Measurements from ENCODE around the gene IDI1.
A peak's percentile ranks its signal among the peaks of the same experiment; 100 is the strongest.
"Not testable (repeated sequence)": the region's sequence is repeated elsewhere in the genome, so short reads cannot be mapped to it uniquely, and the experiment has no call there.

IDI1 gene

DNA sequence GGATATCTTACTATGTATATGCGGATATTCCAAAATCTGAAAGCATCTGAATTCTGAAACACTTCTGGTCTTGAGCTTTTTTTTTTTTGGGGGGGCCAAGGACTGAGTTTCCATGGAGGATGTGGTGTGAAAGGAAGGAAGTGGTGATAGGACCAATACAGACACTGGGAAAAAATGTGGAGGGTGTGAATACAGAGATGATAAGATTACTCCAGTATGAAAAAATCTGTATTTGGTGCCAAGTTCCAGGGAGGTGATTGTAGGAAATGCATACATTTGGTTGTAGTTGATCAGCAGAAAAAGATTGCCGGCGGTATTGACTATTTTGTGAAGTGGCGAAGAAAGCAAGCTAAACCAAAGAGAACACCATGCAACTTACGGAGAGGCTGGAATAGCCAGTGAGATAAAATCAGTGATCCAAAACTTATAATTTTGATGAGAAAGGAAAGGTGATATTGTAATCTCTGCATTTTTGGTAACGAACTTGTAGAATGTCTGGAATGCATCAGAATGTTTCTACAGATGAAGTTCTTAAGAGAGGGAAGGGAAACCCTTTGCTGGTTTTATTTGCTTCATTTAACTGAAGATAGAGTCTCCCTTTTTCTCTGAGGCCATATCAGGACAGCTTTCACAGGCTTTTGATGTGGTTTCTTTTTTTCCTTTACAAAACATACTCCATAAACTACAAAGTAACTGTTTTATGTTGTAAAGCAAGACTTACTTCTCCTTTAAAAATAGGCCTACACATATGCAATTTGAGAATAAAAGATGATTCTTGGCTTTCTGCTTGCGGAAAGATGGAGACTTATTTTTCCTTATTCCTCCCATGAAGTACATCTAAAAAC lies 13.2 kb upstream of the IDI1 start:
- no peak for DNase-seq

DNA sequence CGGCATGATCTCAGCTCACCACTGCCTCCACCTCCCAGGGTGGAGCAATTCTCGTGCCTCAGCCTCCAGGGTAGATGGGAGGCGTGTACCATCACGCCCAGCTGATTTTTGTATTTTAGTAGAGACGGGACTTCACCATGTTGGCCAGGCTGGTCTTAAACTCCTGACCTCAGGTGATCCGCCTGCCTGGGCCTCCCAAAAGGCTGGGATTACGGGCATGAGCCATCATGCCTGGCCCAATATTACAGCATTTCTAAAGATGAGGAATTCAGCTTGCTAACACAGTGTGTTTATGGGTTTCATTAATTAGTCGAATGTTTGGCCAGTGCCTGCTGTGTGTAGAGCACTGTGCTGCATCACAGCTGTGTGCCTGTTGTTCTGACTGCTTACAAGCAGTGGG lies 11.0 kb upstream of the IDI1 start:
- DNase-seq: no peak

DNA sequence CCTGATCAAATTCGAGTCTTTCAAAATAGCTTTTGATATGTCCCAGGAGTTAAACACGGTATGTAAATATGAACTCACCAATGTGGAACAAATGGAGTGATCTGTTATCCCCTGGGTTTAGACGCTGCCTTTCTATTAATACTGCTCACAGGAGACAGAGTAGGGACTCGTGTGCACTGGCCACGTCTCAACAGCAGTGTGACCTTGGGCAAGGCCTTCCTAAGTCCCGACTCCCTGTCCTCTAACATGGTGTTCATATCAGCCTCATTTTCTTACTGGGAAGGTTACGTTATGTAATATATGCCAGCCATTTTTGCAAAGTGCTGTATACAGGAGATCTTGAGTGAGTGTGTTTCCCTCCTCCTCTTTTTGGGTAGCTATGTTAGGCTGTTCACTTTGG lies 9.1 kb upstream of the IDI1 start:
- no peak for DNase-seq

DNA sequence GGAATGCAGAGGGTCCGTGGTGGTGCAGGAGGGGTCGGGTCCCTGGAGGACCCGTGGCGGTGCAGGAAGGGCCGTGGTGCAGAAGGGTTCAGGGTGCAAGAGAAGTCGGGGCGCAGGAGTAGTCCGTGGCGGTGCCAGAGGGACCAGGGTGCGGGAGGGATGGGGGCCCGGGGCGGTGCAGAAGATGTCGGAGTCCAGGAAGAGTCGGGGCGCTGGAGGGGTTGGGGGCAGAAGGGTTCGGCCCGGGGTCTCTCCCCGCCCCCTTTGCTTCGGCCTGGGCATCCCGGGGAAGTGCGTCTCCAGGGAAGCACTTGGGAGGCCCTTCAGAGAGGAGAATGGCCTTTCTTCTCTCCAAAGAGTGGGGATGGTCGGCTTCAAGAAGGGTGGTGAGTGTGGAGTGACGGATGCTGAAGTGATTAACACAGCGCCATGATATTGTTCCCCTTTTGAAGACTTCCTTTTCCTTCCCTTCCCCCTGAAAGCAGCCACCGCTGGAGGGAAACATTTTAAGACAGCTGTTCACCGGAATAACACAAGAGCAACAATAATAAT lies 8.3 kb upstream of the IDI1 start:
- no peak for DNase-seq

DNA sequence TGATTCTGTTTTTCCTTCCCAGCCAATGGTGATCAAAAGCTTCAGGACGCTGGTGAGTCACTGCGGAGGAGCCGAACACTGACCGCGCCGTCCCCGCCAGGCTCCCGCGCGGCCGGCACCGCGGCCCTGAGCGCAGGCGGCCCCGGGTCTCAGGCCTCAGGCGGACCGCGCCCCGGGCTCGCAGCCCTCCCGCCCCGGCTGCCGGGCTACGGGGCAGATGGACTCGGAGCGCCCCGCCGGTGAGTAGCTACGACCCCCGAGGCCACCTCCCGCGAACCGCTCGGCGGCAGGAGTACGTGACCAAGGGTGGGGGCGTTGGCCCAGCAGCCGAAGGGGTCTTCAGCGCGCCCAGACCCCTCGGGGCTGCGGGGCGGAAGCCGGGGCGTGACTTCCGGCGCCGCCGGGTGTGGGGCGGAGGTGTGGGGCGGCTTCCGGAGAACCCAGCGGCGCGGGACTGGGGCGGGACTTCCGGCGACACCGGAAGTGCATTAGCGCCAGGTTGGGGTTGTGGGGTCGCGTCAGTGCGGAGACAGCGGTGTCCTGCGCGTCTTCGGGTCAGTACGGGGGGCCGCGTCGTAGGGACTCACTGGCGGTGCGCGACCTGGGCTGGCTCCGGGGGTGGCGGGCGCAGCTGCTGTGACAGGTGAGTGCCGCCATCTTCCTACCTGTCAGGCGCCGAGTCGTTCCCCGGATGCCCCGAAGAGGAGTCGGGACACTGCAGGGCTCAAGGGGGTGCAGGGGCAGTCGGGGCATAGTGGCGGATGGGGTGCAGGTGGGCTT lies 7.6 kb upstream of the IDI1 start, which contains the start of gene WDR37:
Gene WDR37 (plus strand): TSS at position 60 of the 780 bp plus-strand sequence. CDS start 15,771 bp downstream, outside the sequence.
- DNase-seq: peak; percentile 29

DNA sequence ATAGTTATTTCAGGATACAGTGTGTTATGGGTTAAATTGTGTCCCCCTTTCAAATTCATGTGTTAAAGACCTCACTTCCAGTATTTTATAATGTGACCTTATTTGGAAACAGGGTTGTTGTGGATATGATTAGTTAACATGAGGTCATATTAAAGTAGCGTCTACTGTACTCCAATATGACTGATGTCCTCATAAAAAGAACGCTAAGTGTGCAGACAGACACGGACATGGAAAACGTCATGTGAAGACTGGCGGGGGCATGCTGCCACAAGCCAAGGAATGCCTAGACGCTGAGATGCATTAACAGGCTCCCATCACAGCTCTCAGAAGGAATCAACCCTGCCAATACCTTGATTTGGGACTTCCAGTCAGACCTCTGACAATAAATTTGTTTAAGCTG lies 5.8 kb upstream of the IDI1 start:
- no peak for DNase-seq

DNA sequence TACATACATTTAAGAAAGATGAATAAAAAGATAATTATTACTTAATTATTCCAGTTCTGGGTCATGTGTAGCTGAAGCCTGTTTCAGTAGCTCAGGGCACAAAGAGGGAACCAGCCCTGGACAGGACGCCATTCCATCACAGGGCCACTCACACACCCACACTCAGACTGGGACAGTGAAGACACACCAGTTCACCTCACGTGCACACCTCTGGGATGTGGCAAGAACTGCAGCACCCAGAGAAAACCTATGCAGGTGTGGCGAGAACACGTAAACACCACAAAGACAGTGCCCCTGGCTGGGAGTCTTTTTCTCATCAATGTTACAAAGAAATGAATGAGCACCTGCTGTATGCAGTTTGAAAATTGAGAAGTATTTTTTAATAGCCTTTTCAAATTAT lies 1.6 kb upstream of the IDI1 start:
- no peak for DNase-seq

DNA sequence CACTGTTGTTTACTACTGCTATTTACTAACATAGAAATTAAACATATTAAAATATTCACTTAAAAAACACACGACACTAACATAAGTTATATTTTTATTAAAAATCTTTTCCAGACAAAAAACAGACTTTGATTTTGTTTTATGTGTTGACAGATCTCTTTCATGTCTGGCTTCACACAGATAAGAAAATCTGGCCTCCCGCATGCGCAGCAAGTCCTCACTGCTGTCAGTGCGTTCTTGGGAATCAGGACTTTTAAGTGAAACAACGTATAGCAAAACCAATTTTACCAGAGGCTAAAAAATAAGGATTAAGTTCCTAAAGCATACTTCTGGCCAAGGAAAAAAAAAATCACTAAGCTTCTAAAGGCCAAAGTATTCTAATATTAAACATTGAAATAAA lies 1.2 kb upstream of the IDI1 start:
- DNase-seq: no peak

DNA sequence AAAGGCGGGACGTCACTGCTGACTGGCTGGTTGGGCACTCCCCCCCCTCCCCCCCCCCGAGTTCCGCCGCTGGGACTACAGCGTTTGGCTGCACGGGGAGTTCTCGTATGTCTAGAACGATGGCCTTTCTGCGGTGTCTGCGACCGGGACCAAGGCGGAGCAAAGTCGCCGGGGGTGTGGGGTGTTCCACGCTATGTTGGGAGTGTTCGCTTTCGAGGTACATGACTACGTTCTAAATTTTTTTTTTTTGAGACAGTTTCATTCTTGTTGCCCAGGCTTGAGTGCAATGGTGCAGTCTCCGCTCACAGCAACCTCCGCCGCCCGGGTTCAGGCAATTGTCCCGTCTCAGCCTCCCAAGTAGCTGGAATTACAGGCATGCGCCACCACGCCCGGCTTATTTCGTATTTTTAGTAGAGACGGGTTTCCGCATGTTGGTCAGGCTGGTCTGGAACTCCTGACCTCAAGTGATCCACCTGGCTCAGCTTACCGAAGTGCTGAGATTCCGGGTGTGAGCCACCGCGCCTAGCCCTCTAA lies 573 bp upstream of the IDI1 start:
- no peak for DNase-seq

DNA sequence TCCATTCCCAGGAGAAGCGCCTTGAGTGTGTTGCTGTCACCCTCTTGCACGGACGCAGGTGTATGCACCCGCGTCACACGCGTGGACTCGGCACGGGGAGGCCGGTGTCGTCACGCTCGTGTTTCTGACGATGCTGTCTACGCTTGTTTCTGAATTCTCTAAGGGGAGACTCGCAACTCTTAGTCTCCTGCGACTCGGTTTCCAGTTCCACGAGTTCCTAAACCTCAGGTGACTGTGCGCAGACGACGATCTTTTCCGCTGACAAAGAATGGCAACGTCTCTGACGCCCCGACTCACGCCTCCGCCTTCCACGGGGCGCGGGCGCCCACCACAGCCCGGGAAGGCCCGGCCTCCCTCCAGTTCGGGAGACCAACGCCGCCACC lies 579 bp downstream of the IDI1 start:
- no peak for DNase-seq

DNA sequence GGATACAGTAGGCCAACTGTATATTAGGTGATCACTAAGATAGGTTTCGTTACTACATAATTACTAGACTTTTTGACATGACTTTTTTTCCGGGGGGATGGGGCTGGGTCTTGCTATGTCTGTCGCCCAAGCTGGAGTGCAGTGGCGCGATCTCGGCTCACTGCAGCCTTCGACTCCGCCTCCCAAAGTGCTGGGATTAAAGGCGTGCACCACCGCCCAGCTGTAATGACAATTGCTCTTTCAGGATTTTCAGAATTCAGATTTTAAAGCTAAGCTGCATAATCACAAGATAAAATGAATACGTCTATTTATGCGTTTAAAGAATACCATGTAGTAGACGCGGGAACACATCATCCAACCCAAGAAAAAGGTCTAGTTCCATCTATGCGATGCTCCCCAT lies 982 bp downstream of the IDI1 start:
- DNase-seq: no peak

DNA sequence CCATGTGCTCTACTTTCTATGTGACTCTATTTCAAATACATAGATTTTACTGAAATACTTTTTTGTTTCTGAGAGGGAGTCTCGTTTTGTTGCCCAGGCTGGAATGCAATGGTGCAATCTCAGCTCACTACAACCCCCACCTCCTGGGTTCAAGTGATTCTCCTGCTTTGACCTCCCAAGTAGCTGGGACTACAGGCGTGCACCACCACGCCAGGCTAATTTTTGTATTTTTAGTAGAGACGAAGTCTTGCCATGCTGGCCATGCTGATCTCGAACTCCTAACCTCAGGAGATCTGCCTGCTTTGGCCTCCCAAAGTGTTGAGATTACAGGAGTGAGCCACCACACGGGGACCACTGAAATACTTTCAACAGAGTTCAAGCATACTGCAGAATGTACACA lies 3.5 kb downstream of the IDI1 start:
- DNase-seq: no peak

DNA sequence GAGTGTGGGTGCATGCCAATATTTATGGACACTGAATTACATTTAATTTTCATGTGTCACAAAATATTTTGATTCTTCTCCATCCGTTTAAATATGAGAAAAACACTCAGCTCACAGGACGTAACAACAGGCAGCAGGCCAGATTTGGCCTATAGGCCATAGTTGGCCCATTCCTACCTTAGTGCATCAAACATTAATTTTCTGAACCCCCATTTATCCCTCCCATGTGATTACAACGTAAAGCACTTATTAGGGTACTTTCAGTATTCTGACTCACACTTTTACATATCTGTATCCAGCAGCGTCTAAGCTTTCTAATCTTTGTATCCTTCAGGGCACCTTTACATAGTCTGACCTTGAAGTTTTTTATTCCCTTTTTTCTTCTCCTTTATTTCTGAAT lies 4.0 kb downstream of the IDI1 start:
- no peak for DNase-seq

DNA sequence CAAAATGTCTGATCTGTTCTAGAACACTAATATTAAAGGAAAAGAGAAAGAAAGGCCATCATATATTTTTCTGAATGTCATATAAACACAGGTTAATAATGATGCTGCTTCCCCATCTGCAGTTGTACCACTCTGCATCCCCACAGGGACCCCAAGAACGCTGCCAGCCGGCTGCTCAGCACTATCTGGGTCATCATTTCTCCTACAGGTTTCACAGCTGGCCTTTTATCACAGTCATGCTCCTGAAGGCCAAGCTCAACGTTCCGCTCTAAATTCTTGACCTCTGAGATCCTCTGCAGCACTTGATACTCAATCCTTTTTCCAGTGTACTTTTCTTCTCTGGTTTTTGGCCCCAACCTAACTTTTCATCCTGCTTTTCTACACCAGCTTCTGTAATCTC lies 4.8 kb downstream of the IDI1 start:
- DNase-seq: no peak

DNA sequence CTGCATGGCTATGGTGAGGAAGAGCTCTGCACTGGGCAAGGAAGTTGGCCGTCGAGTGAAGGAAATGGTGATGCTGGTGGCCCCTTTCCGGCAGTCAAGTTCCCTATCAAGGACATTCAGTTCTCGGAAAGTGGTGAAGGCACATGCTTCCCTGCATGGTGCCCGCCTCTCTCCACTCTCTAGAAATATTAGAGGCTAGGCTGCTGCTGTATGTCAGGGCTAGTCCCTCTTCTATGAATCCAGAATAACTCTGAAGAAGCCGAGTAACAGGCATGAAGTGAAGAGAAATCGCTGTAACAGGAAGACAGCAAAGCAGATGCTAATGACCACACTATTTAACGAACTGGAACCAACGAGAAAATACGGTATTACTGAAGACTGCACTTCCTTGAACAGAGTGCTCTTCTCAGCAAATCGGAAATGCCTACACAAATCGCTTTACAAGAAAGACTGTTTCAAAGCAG lies 5.4 kb downstream of the IDI1 start:
- peak; percentile 18 for DNase-seq

DNA sequence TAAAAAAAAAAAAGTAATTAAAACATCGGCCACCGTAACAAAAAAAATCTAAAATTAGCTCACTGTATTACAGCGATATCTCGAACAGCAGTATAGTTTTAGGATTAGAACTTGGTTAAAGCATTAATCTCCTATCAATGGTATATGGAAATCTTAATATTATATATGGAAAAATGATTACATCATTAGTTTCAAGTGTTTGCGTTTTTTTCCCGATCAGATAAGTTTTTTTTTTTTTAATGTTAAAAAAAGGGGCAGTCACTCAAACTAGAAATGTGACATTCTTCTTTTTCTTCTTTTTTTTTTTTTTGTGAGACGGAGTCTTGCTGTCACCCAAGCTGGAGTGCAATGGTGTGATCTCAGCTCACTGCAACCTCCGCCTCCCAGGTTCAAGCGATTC lies 7.4 kb downstream of the IDI1 start:
- DNase-seq: no peak

DNA sequence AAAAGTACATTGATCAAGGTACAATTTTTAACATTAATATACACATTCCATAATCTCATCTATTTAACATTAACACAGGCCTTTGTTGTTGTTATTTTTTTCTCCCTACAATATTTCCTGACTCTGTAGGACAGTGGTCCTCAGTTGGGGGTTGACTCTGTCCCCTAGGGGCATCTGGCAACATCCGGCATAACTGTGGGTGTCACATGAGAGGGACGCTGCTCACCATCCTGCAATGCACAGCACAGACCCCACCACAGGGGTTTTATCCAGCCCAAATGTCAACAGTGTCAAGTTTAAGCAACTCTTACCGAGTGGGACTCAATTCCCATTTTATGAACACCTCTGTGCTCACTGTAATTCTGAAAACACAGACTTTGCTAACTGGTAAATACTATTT lies 8.8 kb downstream of the IDI1 start:
- no peak for DNase-seq

DNA sequence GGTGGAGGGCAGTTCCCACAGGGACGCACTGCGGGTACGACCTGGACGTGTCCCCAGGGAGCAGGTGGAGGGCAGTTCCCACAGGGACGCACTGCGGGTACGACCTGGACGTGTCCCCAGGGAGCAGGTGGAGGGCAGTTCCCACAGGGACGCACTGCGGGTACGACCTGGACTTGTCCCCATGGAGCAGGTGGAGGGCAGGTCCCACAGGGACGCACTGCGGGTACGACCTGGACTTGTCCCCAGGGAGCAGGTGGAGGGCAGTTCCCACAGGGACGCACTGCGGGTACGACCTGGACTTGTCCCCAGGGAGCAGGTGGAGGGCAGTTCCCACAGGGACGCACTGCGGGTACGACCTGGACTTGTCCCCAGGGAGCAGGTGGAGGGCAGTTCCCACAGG lies 10.2 kb downstream of the IDI1 start:
- DNase-seq: not testable (repeated sequence)

DNA sequence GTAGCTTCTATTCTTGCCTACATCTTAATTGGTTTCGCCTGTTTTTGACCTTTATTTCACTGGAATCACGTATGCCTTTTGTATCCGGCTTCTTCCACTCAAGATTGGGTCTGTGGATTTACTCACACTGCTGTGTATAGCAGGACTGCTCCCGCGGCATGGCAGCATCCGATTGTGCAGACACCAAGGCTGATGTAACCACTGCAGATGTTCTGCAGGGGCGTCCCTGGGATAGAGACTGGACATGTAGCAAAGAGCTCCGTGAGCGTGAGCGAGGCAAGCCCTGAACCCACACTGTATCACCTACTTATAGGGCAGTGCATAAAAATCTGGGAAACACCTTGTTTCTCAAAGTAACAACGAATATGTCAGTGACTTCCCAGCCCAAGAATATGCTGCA lies 11.8 kb downstream of the IDI1 start:
- no peak for DNase-seq

DNA sequence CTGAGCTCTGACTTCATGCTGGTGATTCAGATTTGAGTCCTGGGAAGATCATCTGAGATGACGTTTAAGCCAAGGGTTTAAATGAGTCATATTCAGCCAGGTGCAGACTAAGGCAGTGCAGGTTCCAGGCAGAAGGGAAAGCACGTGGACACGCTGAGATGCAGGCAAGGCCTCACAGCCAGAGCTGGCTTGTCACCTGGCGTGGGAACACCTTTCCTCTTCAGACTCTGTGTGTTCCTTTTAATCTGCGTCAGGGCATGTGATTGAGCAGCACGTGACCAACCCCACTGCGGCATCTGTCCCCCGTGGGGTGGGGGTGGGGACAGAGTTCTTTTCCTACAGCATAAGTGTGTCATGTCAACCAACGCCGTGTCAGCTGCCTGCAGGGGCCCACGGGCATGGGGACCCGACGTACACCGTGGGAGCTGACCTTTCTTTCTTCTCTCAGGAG lies 12.6 kb downstream of the IDI1 start:
- no peak for DNase-seq

DNA sequence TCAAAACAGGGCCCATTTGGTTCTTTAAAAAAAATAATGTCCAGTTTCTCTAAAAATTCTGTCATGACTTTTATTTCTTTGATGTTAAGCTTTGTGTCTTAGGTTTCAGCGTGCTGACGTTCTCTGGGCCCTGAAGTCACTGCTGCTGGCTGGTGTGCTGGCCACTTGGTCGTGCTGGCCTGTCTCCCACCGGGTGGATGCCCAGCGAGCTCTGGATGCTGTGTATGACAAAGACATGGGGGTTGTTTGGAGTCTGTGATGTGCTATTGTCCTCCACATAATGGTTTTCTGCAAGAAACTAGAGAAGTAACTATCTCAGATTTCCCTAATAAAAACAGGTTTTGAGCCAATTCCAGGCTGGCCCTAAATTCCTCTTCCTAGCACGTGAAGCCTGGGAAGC lies 13.7 kb downstream of the IDI1 start:
- DNase-seq: no peak

DNA sequence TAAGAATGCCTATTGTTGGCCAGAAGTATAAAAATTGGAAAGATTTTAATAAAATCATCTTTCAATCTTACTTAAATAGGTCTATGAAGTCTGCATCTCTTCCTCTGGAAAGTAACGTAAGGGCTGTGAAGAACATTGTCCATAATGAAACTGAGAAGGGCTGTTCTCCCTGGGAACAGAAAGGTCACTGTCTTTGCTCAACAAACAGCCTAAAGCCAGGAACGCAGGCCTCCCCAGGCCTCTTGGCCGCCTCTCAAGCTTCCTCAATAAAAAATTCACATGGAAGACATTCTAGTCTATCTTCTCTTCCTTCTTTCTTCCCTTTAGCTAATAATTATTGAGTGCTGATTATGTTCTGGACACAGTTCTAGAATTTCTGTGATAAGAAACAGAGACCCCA lies 14.2 kb downstream of the IDI1 start:
- DNase-seq: no peak

DNA sequence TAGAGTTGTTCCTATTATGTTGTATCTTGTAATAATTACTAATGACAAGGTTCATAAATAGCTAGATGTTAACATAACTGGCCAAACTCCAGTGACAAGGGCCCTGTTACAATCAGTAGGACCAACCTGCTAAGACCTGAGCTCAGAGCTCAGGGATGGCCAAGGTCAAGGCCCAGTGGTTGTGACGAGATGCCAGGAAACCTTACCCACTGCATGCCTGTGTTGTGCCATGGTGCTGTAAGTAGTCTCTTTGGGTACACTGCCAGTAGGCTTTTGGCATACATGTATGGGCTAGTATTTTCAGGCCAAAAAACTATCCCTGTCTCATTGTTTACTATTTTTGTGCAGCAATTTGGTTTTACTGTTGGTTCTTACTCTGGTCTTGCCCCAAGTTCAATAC lies 15.3 kb downstream of the IDI1 start:
- no peak for DNase-seq

DNA sequence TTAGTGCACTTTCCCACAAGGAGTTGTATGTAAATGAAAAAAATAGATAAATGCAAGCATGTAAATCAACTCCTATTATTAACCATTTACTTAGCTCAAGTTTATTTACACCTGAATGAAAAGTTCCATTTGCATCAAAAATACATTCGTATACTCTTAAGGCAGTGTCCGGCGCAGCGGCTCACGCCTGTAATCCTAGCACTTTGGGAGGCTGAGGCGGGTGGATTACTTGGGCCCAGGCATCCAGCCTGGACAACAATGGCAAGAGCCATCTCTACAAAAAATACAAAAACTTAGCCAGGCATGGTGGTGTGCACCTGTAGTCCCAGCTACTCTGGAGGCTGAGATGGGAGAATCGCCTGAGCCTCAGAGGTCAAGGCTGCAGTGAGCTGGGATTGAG lies 19.1 kb downstream of the IDI1 start:
- no peak for DNase-seq

Data from NCI-H526 treated with DMSO at 0.1 percent for 48 hours (cell line).